Smooth muscle cell of the brain vasculature (primary cell): ENCODE measurements around the gene CWC25.

Experiments
- DNase-seq: peaks from one replicate; pipeline ENCODE4 v3.0.0-alpha.2; 2012; ENCODE audit warnings: low read depth, low spot score

CWC25 gene

DNA sequence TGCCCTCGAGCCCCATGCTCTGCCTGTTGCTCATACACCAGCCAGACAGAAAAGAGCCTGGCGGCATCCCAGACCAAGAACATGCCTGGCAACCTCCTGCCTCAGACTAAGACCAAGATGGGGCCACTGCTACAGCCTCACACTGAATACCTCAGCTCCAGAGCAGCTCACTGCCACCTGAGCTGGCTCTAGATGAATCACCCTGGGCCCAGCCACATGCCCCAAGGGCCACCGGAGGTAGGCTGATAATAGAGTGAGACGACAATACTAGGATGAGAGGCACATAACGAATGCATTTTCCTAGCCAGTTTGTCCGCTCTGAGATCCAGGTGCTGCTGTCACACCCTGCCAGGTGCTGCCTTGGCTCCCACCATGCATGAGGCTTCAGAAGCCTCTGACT, 38.7 kb downstream of the CWC25 start:
- DNase-seq, result no peak

DNA sequence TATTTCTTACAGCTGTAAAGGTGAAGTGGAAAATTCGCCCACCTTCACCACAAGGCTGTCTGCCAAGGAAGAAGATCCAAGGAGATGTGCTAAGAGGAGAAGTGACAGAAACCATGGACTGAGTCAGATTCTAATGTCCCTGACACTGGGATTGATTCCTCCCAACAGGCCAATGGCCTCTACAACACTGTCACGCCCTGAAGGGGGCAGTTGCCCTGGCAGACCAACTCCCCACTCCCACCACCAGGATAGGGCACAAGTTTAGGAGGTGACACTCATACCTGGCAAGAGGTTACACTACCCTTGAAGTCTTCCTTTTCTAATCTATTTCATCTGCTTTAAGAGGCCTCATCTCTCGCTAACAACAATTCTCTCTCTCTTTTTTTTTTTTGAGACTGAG, 41.9 kb downstream of the CWC25 start:
- no peak for DNase-seq

- no peak for DNase-seq
Measured at GRCh38 chr17:38779965-38780752, 45.0 kb downstream of the CWC25 start.

- DNase-seq, result no peak
Measured at GRCh38 chr17:38777641-38778250, 47.4 kb downstream of the CWC25 start.

DNA sequence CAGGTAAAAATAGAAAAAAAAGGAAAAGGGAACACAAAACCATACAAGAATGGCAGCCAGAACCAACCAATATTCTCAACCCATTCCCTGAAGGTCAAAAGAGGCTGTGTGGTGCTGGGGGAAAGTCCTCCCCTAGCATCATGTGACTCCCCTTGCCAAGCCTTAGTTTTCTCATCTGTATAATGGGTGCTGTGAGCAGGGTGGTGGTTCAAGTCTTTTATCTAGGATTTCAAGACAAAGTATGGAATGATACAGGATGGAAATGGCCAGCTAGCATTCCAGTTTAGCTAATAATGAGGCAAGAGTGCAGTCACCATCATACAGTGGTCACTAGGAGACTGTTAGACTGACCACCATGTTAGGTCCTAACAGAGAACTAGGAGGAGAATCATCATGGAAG, 51.9 kb downstream of the CWC25 start:
- no peak for DNase-seq

DNA sequence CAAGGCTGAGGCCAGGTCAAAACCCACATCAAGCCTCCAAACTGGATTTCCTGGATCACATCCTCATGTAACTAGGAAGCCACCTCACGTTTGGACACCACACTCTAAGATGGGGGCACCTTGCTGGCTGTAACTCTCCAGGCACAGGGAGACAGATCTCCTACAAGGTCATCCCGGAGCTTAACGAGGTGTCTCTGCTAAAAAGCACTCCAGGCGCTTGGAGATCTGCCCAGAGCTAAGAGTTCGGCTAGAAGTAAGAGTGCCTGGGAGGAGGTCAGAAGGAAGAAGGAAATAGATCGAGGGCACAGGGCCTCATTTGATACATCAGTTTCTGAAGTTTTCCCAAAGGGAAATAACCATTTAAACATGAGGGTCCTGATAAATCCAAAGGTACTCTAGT, 56.7 kb downstream of the CWC25 start:
- DNase-seq, result no peak

GRCh38 chr17:38766341-38766740, 58.8 kb downstream of the CWC25 start:
- DNase-seq, result no peak

GRCh38 chr17:38762231-38762630, 62.9 kb downstream of the CWC25 start:
- no peak for DNase-seq

- DNase-seq, result no peak
Measured at GRCh38 chr17:38761612-38762011, 63.5 kb downstream of the CWC25 start.

GRCh38 chr17:38753071-38753506, 72.0 kb downstream of the CWC25 start:
- DNase-seq, result no peak

DNA sequence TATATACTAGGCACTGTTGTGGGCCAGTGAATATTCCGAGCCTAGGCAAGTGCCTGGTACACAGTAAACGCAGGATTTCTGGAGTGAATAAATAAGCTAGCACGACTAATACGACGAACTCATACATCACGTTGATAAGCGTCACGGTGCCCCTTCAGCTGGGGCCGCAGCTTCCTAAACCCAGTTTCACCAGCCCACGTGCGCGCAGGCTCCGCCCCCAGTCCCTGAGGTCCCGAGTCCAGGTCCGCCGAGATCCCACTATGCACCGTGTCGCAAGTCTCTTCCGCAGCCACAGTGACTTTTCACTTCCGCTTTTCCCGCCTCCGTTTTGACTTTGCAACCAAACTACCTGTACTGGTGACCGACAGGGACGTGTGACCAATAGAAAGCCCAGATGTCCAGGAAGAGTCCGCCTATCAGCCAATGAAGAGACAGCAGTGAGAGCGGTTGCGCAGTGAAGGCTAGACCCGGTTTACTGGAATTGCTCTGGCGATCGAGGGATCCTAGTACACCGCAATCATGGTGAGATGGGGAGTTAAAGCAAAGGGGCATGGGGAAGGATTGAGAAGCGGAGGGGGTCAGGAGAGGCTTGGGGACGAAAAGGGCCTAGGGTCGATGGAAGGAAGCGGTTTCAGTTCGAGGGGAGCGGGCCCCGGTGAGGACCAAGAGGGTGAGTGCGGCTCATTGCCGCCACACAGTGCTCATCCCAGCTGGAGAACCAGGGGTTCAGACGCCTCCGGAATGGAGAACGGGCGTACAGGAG, 72.6 kb downstream of the CWC25 start, which contains the start of gene PSMB3:
TSS of gene PSMB3 (plus strand) at position 434 of the 763 bp plus-strand sequence. CDS start at position 520, 86 bp downstream.
- DNase-seq, result peak; percentile 95

DNA sequence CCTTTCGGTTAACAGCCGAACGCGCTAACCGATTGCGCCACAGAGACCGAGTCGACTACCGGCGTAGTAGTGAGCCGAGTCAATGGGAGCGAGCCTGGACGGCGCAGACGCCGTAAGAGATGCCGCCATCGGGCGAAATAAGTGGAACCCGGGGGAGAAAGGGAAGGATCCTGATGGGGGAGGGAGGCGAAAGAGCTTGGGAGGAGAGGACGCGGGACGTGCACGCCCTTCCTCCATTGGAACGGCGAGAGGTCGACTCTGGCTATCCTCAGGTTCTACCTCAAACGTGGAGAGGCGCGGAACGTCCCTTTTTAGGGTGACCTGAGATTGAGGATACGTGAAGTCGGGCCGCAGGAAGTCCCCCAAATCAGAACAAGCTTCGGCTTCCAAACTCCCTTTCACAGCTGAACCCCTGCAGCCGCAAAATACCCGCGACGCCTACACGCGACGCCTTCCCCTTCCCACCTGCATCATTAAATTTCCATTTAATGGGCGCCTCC, 73.3 kb downstream of the CWC25 start:
- no peak for DNase-seq

DNA sequence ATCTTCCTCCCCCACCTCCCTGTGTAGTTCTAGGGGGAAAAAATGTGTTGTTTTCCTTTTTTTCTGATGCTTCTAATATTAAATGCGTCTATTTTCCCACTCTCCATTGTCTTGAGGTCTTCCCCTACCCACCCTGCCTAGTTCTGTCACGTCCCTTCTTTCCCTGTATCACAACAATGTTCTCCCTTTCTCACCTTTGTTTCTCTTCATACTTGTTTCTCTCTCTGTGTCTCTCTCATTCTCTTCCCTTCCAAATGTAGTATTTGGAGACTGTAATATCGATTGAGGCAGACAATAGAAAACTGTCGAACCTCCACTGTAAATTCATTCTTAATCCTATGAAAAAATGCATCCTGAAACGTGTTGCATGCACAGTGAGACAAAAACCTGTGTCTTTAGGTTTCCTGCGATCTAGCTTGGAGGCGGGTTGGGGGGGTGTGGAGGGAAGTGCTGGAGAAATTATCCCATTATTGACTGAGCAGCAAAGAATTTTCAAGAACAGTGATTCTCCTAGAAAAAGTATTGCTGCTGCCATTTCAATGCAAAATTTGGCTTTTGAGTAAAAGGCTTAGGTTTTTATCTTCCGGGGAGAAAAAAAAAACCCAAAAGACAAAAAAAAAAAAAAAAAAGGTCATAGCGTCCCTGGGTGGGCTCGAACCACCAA, 73.8 kb downstream of the CWC25 start:
- no peak for DNase-seq
